H9 (cell line): Measurements from ENCODE around the gene SEPTIN7. TPM values are rescaled to one million over a fixed set of nuclear protein-coding genes. Genes with fewer than 3 reads are reported as not detected.

Experiments used
- DNase-seq: peaks from one replicate; pipeline ENCODE4 v3.0.0-alpha.2; 2017
- H2AFZ ChIP-seq: one replicate; pipeline ENCODE4 v1.6.1; 2013; ENCODE audit warnings: mild to moderate bottlenecking, low read length, control low read depth, moderate library complexity
- H2AK5ac ChIP-seq: 2 replicates; pipeline ENCODE4 v1.6.1; 2013; ENCODE audit warnings: low read length, control low read depth, mixed read lengths; ENCODE audit not compliant: insufficient read length
- H2BK120ac ChIP-seq: one replicate; pipeline ENCODE4 v1.6.1; 2013; ENCODE audit warnings: low read depth, mild to moderate bottlenecking, low read length, control low read depth, inconsistent platforms; ENCODE audit not compliant: poor library complexity, severe bottlenecking
- H2BK12ac ChIP-seq: 2 replicates; pipeline ENCODE4 v1.6.1; 2013; ENCODE audit warnings: low read length, control low read depth, mixed read lengths, low read depth; ENCODE audit not compliant: insufficient read length
- H2BK15ac ChIP-seq: 2 replicates; pipeline ENCODE4 v1.6.1; 2013; ENCODE audit warnings: low read depth, low read length, control low read depth
- H2BK20ac ChIP-seq: one replicate; pipeline ENCODE4 v1.6.1; 2013; ENCODE audit warnings: low read depth, mild to moderate bottlenecking, low read length, control low read depth, inconsistent platforms; ENCODE audit not compliant: poor library complexity, severe bottlenecking
- H2BK5ac ChIP-seq: 2 replicates; pipeline ENCODE4 v1.6.1; 2013; ENCODE audit warnings: low read length, control low read depth, mixed read lengths; ENCODE audit not compliant: insufficient read length
- H3K14ac ChIP-seq: 2 replicates; pipeline ENCODE4 v1.6.1; 2013; ENCODE audit warnings: low read length, control low read depth; ENCODE audit not compliant: insufficient read depth
- H3K18ac ChIP-seq: 2 replicates; pipeline ENCODE4 v1.6.1; 2013; ENCODE audit warnings: low read depth, mild to moderate bottlenecking, mixed read lengths, low read length, control low read depth; ENCODE audit not compliant: insufficient read length
- H3K23ac ChIP-seq: 2 replicates; pipeline ENCODE4 v1.6.1; 2013; ENCODE audit warnings: low read length, control low read depth, mixed read lengths, low read depth; ENCODE audit not compliant: insufficient read length
- H3K23me2 ChIP-seq: 2 replicates; pipeline ENCODE4 v1.6.1; 2013; ENCODE audit warnings: low read depth, mild to moderate bottlenecking, mixed read lengths, low read length, control low read depth; ENCODE audit not compliant: insufficient read length, poor library complexity, severe bottlenecking
- H3K27ac ChIP-seq: 2 replicates; pipeline ENCODE4 v1.5.1; 2013; ENCODE audit warnings: low read length, control low read depth, mixed read lengths, low read depth; ENCODE audit not compliant: insufficient read length
- H3K27me3 ChIP-seq: 2 replicates; pipeline ENCODE4 v1.6.1; 2013; ENCODE audit warnings: low read length, control low read depth, inconsistent platforms; ENCODE audit not compliant: insufficient read depth
- H3K4ac ChIP-seq: 2 replicates; pipeline ENCODE4 v1.6.1; 2013; ENCODE audit warnings: low read depth, mild to moderate bottlenecking, control low read depth, inconsistent platforms, low read length, moderate library complexity
- H3K4me1 ChIP-seq: 2 replicates; pipeline ENCODE4 v1.6.1; 2013; ENCODE audit warnings: low read length, control low read depth, inconsistent platforms; ENCODE audit not compliant: insufficient read depth
- H3K4me2 ChIP-seq: 2 replicates; pipeline ENCODE4 v1.6.1; 2013; ENCODE audit warnings: low read length, control low read depth, mixed read lengths; ENCODE audit not compliant: insufficient read length, insufficient read depth
- H3K56ac ChIP-seq: 2 replicates; pipeline ENCODE4 v1.6.1; 2013; ENCODE audit warnings: low read depth, mild to moderate bottlenecking, mixed read lengths, low read length, control low read depth; ENCODE audit not compliant: insufficient read length
- H3K79me1 ChIP-seq: 2 replicates; pipeline ENCODE4 v1.6.1; 2013; ENCODE audit warnings: low read depth, mild to moderate bottlenecking, moderate library complexity, low read length, control low read depth, inconsistent platforms; ENCODE audit not compliant: insufficient read depth, poor library complexity, severe bottlenecking
- H3K79me2 ChIP-seq: 2 replicates; pipeline ENCODE4 v1.6.1; 2013; ENCODE audit warnings: low read length, control low read depth, inconsistent platforms; ENCODE audit not compliant: insufficient read depth
- H3K9ac ChIP-seq: 2 replicates; pipeline ENCODE4 v1.6.1; 2013; ENCODE audit warnings: low read length, control low read depth, mixed read lengths; ENCODE audit not compliant: insufficient read length; ENCODE audit errors: extremely low read depth
- H3K9me3 ChIP-seq: one replicate; pipeline ENCODE4 v1.6.1; 2013; ENCODE audit warnings: low read depth, low read length, inconsistent platforms; ENCODE audit not compliant: control insufficient read depth
- H3T11ph ChIP-seq: one replicate; pipeline ENCODE4 v1.6.1; 2013; ENCODE audit warnings: mild to moderate bottlenecking, low read length, control low read depth, inconsistent platforms
- H4K20me1 ChIP-seq: one replicate; pipeline ENCODE4 v1.6.1; 2013; ENCODE audit not compliant: control insufficient read depth, insufficient read length, insufficient read depth
- H4K5ac ChIP-seq: 2 replicates; pipeline ENCODE4 v1.6.1; 2013; ENCODE audit warnings: low read depth, mild to moderate bottlenecking, mixed read lengths, low read length, control low read depth; ENCODE audit not compliant: insufficient read length
- H4K8ac ChIP-seq: replicated peaks from 2 replicates; pipeline ENCODE4 v1.6.1; 2013; ENCODE audit warnings: low read length, control low read depth, mixed read lengths, low read depth; ENCODE audit not compliant: insufficient read length
- H4K91ac ChIP-seq: 2 replicates; pipeline ENCODE4 v1.6.1; 2013; ENCODE audit warnings: low read depth, mild to moderate bottlenecking, moderate library complexity, mixed read lengths, low read length, control low read depth; ENCODE audit not compliant: insufficient read length
- H3K27ac Mint-ChIP-seq, 3 experiments: 2 replicates in 2 of 3; 3 replicates in 1 of 3; pipeline ENCODE4 v1.8.0; 2020 to 2021; ENCODE audit warnings: mixed read lengths in 3 of 3, mild to moderate bottlenecking in 1 of 3, moderate library complexity in 1 of 3
- H3K27me3 Mint-ChIP-seq: 2 replicates; pipeline ENCODE4 v1.8.0; 2021; ENCODE audit warnings: low read depth, mild to moderate bottlenecking, moderate library complexity, mixed read lengths
- H3K36me3 Mint-ChIP-seq, 3 experiments: 2 replicates in 2 of 3; 3 replicates in 1 of 3; pipeline ENCODE4 v1.8.0; 2020 to 2021; ENCODE audit warnings: low read depth in 3 of 3, mixed read lengths in 3 of 3; ENCODE audit not compliant: insufficient read depth in 1 of 3
- H3K4me1 Mint-ChIP-seq, 2 experiments: 2 replicates each; pipeline ENCODE4 v1.8.0; 2020; ENCODE audit warnings: mixed read lengths in 2 of 2
- H3K4me3 Mint-ChIP-seq, 2 experiments: 2 replicates in 1 of 2; 3 replicates in 1 of 2; pipeline ENCODE4 v1.8.0; 2020 to 2021; ENCODE audit warnings: mild to moderate bottlenecking in 2 of 2, mixed read lengths in 2 of 2, moderate library complexity in 1 of 2
- H3K9me3 Mint-ChIP-seq, 2 experiments: 2 replicates in 1 of 2; 3 replicates in 1 of 2; pipeline ENCODE4 v1.8.0; 2020; ENCODE audit warnings: mild to moderate bottlenecking in 2 of 2, mixed read lengths in 2 of 2, moderate library complexity in 1 of 2
- CTCF ChIP-seq: fragments of 200-600 bp; sonication (generic); conservative IDR thresholded peaks from 3 replicates; pipeline ENCODE4 v1.8.0; 2021; ENCODE audit warnings: antibody characterized with exemption, mild to moderate bottlenecking
- total RNA-seq: library from RNA; stranded (reverse); gene quantifications from 2 replicates; pipeline ENCODE4 v1.2.1, GENCODE V29; 2021

The SEPTIN7 gene
- total RNA-seq, 1 experiment from 2014 or later: 184 TPM

- Histone ChIP-seq H3K79me1 (peaks cover 2% of the 10 kb centered on the region), H4K91ac (no peak overlapping the region), H2AK5ac (no peak overlapping the region), H3K4ac (no peak overlapping the region), H3K23ac (no peak overlapping the region), H2BK12ac (no peak overlapping the region), H3K18ac (no peak overlapping the region), H3K14ac (no peak overlapping the region), H4K8ac (no peak overlapping the region), H2BK120ac (no peak overlapping the region), H2AFZ (no peak overlapping the region), H3K4me2 (no peak overlapping the region), H3K9me3 (no peaks in the 10 kb centered on the region), H3K56ac (no peak overlapping the region), H2BK5ac (no peak overlapping the region), H3K27me3 (no peaks in the 10 kb centered on the region), H3K23me2 (no peaks in the 10 kb centered on the region), H3K27ac (no peak overlapping the region), H4K20me1 (no peaks in the 10 kb centered on the region), H3K4me1 (no peaks in the 10 kb centered on the region), H4K5ac (no peak overlapping the region), H3T11ph (no peak overlapping the region), H3K79me2 (no peaks in the 10 kb centered on the region; the same call in 1 of the 2 replicates), H2BK15ac (no peak overlapping the region), H3K9ac (no peak overlapping the region), H2BK20ac (no peak overlapping the region)
- H3K4me1 Mint-ChIP-seq: peaks cover 8 to 11% of the 10 kb centered on the region in 2 experiments; a peak in 3 of 4 replicates
- H3K9me3 Mint-ChIP-seq: no peaks in the 10 kb centered on the region
- no peaks in the 10 kb centered on the region for H3K27me3 Mint-ChIP-seq
- H3K4me3 Mint-ChIP-seq: no peak overlapping the region
- DNase-seq: no peak
- no peak overlapping the region for H3K27ac Mint-ChIP-seq
- no peak for TF ChIP-seq CTCF
- H3K36me3 Mint-ChIP-seq: peaks cover 9 to 21% (median 17%) of the 10 kb centered on the region in 3 experiments
Measured at GRCh38 chr7:35849954-35850353, 49.1 kb downstream of the SEPTIN7 start.

Other genes with a start within 250 kb of the SEPTIN7 start
- 14.6 and 17.0 TPM in 2 replicates for gene HERPUD2, start 105.9 kb upstream of the SEPTIN7 start, total RNA-seq